Heart left ventricle (tissue), 13 donors: ENCODE data around the gene SENP6.

Source experiments
- POLR2A ChIP-seq, 2 donors: fragments of 450-650 bp; IDR thresholded peaks; one replicate each; pipeline ENCODE4 v1.6.1; 2017; ENCODE audit warnings: antibody characterized with exemption in 2 of 2, mild to moderate bottlenecking in 2 of 2, moderate library complexity in 2 of 2
- TF ChIP-seq, protein P1 (sequence below), 12 donors: fragments of 200-600 bp; sonication (generic) in 4 of 12; IDR thresholded peaks; one replicate each; pipeline versions ENCODE4 v1.5.0 to v1.8.0; 2018 to 2022; ENCODE audit warnings: antibody characterized with exemption in 12 of 12, mild to moderate bottlenecking in 5 of 12
- donor health status: ischemic (EF 13 %, LVEDD 7.1; RV severe dilation, severe dysfunction).
- donor health status: DM: no; HTN: yes; CAD: no.
- donor health status: DM: no; HTN: no; CAD: no.
- donor health status: ischemic (EF 25% LVEDD 6.9; RV normal size, moderate dysfunction).
- donor health status: ischemic (EF 25% LVEDD 5.7; RV mildly dilated, moderate dysfunction).
- donor health status: ischemic (EF 35%, LVEDD 5.7; RV mildly dilated, moderate dysfunction).
- donor health status: nonischemic (EF 11% LVEDD 7.7; RV severe dilation, severe dysfunction).
- donor health status: DM: yes; HTN: yes; CAD: no.
- donor health status: PGD.
- donor health status: ischemic (EF 29% LVEDD 5.4; RV normal size, mild dysfunction).
- donor health status: nonischemic (EF 23%, LVEDD 6.1; RV moderate dilation, normal function).

DNA sequence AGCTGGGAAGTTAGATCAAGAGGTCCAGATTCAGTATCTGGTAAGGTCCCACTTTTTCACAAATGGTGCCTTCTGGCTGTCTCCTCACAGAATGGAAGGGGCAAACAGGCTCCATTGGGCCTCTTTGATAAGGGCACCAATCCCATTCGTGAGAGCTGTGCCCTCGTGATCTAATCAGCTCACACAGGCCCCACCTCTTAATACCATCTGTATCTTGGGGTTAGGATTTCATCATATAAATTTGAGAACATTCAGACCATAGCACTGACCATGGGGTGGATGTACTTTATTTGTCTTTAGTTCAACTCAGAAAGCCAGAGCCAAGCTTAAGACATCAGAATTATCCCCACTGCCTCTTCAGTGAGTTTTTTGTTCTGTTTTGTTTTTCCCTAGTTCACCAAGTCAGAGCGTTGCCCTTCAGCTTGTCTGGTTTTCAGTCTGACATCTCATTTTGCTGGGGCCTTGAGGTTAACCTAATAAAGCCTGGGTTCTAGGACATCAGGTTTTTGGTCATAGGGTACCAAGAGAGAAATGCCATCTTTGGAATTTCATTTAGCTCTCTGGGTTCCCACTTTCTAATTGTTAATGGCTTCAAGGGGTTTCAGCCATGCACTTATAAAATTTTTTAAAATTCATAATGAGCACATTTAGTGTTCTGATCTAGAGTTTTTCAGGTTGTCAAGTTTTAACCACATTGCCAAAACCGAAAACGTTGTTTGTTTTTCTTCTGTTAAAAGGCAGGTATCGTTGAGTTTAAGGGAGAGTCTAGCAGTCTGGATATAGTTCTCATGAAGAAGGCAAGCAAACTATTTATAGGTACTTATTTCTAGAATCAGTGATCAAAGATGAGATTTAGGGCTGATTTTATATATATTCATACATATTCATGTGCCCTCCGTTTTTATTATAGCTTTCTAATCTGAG is 19.0 kb downstream of the SENP6 start:
- TF ChIP-seq, protein P1, sequence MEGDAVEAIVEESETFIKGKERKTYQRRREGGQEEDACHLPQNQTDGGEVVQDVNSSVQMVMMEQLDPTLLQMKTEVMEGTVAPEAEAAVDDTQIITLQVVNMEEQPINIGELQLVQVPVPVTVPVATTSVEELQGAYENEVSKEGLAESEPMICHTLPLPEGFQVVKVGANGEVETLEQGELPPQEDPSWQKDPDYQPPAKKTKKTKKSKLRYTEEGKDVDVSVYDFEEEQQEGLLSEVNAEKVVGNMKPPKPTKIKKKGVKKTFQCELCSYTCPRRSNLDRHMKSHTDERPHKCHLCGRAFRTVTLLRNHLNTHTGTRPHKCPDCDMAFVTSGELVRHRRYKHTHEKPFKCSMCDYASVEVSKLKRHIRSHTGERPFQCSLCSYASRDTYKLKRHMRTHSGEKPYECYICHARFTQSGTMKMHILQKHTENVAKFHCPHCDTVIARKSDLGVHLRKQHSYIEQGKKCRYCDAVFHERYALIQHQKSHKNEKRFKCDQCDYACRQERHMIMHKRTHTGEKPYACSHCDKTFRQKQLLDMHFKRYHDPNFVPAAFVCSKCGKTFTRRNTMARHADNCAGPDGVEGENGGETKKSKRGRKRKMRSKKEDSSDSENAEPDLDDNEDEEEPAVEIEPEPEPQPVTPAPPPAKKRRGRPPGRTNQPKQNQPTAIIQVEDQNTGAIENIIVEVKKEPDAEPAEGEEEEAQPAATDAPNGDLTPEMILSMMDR (IDR thresholded peaks at IDR 0.05) = no peak
- no peak for TF ChIP-seq POLR2A (IDR thresholded peaks at IDR 0.05)
